Measurements from ENCODE around the gene SNX12.

DNA sequence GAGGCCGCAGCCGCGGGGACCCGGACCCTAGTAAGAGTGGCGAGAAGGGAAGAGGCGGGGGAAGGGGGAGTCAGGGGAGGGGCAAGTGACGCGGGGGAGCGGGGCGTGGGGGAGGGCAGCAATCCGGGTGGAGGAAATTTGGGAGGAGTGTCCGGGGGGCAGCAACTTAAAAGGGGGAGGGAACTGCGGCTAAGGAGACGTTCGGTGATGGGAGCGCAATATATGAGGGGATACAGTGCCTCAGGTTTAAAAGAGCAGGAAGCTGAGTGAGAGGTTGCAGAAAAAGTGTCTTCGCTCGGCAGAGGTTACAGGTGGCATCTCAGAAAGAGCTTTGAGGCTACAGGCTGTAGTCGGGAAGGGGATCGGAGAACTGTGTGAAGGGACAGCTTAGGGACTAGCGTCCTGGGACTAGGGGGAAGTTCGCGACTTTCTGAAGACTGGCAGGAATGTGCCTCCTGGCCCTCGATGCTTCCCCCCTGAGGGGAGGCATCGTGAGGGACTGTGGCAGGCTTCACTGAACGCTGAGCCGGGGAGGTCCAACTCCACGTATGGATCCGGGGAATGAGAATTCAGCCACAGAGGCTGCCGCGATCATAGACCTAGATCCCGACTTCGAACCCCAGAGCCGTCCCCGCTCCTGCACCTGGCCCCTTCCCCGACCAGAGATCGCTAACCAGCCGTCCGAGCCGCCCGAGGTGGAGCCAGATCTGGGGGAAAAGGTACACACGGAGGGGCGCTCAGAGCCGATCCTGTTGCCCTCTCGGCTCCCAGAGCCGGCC lies 28.0 kb upstream of the SNX12 start:
- TF ChIP-seq CTCF (IDR thresholded peaks at IDR 0.05; ENCODE audit: poor library complexity, severe bottlenecking) = no peak
- TF ChIP-seq EZH2 (IDR thresholded peaks at IDR 0.05; ENCODE audit: borderline replicate concordance, insufficient read depth, low read length, poor library complexity, severe bottlenecking) = no peak
- no peak for TF ChIP-seq REST (IDR thresholded peaks at IDR 0.05; ENCODE audit: borderline replicate concordance)
- no peak for TF ChIP-seq SMC3 (conservative IDR thresholded peaks at IDR 0.05; ENCODE audit: poor library complexity)
- TF ChIP-seq POLR2AphosphoS5 (IDR thresholded peaks at IDR 0.05) = no peak
- no peak for TF ChIP-seq RAD21 (conservative IDR thresholded peaks at IDR 0.05)
- TF ChIP-seq MXI1 (conservative IDR thresholded peaks at IDR 0.05; ENCODE audit: poor library complexity, severe bottlenecking) = no peak
